ENCODE measurements around the gene SUB1.
"Not testable (repeated sequence)": the region's sequence is repeated elsewhere in the genome, so short reads cannot be mapped to it uniquely, and the experiment has no call there.

The SUB1 gene

GRCh38 chr5:32566319-32567111, 18.8 kb upstream of the SUB1 start:
- no peak for DNase-seq

DNA sequence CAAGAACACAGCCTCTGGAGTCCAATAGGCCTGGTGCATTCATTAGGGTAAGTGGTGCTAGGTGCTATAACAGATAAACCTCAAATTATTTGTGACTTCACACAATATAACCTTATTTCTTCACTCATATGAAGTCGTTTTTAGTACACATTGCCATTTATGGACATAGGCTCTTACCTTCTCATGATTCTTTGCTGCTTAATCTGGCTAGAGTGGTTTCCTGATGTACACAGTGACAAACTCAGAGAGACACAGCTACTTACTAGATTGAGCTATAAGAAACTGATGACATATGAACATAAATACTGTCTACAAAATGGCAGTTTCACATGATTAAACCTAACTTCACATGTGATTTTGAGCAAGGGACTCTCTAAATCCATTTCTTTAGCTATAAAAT, 14.2 kb upstream of the SUB1 start:
- DNase-seq: no peak

GRCh38 chr5:32572778-32573480, 12.4 kb upstream of the SUB1 start:
- DNase-seq: no peak

DNA sequence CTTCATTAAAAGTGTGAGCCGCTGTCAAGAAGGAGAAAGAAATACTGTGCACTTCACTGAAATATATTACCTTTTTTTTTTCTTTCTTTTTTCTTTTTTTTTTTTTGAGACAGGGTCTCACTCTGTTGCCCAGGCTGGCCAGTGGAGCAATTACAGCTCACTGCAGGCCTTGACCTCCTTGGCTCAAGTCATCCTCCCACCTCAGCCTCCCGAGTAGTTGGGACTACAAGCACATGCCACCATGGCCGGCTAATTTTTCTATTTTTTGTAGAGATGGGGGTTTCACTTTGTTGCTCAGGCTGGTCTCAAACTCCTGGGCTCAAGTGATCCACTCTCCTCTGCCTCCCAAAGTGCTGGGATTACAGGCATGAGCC, 11.9 kb upstream of the SUB1 start:
- not testable (repeated sequence) for DNase-seq

DNA sequence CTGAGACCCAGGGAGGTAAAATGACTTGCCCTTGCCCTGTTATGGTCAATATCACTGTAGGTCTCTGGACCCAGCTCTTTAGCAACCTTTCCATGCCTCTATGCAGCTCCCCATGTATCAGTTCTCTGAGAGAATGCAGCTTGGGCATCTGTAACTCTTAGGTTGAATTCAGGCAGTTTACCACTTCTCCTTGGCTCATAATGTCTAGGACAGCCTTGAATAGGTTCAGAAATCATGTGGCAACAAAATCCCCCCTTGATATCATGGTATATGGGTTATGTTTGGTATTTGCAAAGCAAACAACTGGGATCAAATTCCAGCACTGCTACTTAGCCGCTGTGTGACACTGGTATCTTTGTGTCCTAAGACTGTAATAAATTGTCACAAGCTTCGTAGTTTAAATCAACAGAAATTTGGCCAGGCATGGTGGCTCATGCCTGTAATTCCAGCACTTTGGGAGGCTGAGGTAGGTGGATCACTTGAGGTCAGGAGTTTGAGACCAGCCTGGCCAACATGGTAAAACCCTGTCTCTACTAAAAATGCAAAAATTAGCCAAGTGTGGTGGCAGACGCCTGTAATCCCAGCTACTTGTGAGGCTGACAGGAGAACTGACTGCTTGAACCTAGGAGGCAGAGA, 10.7 kb upstream of the SUB1 start:
- no peak for DNase-seq

- no peak for DNase-seq
Measured at GRCh38 chr5:32578363-32578762, 7.0 kb upstream of the SUB1 start.

DNA sequence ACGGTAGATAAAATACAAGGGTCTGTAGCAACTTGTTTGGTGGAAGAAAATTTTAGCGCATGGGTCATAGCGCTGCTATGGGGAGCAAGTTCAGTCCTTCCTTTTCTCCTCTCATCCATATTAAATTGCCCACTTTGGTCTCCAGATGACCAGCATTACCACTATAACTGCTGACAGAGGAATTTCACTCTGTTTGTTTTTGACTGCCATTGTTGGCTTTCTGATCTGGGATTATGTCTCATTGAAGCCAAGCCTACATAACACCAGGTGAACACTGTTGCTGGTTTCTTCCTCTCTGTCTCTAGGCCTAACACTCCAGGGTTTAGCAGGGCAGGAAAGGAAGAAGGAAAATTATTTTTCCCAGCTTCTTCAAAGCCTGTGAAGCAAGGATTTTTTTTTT, 6.6 kb upstream of the SUB1 start:
- no peak for DNase-seq

GRCh38 chr5:32581010-32581785, 4.2 kb upstream of the SUB1 start:
- DNase-seq: no peak

DNA sequence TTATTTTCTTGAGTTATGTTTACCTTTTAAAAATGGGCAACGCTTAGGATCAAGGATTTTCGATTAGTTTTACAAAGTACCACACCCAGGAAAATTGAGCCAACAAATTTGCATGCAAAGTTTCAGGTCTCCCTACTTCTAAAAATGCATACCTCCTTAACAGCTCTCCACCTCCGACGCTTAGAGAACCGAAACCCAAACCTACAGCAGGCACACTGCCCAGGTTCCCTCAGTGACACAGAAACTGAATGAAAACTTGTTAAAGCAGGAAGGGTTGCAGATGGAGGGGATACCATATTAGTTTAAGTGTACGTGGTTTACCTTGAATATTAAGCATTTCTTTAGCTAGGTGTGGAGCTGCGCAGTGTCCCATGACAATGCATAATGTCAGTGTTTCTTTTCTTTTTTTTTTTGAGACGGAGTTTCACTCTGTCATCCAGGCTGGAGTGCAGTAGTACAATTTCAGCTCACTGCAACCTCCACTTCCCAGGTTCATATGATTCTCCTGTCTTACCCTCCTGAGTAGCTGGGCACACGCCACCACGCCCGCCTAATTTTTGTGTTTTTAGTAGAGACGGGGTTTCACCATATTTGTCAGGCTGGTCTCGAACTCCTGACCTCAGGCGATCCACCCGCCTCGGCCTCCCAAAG, 1.6 kb upstream of the SUB1 start:
- no peak for DNase-seq

GRCh38 chr5:32584646-32585045, 711 bp upstream of the SUB1 start:
- DNase-seq: no peak

DNA sequence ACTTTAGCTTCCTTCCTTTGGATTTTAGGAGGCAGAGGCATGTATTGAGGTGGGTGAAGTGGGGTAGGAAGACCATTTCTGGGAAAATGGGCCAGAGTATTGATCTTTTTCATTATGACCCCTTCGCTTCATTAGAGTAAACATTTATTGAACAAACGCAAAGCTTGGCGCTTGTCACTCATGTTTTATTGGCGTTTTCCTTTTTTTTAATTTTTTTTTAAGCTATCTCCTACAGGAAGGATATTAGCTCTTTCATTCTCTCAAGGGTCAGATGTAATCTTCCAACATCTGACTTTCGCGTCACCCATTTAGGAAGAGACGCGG, 273 bp upstream of the SUB1 start:
- no peak for DNase-seq

- no peak for DNase-seq
Measured at GRCh38 chr5:32586276-32586599, 881 bp downstream of the SUB1 start.

- no peak for DNase-seq
Measured at GRCh38 chr5:32587067-32587551, 1.8 kb downstream of the SUB1 start.

GRCh38 chr5:32589416-32589815, 4.1 kb downstream of the SUB1 start:
- no peak for DNase-seq

DNA sequence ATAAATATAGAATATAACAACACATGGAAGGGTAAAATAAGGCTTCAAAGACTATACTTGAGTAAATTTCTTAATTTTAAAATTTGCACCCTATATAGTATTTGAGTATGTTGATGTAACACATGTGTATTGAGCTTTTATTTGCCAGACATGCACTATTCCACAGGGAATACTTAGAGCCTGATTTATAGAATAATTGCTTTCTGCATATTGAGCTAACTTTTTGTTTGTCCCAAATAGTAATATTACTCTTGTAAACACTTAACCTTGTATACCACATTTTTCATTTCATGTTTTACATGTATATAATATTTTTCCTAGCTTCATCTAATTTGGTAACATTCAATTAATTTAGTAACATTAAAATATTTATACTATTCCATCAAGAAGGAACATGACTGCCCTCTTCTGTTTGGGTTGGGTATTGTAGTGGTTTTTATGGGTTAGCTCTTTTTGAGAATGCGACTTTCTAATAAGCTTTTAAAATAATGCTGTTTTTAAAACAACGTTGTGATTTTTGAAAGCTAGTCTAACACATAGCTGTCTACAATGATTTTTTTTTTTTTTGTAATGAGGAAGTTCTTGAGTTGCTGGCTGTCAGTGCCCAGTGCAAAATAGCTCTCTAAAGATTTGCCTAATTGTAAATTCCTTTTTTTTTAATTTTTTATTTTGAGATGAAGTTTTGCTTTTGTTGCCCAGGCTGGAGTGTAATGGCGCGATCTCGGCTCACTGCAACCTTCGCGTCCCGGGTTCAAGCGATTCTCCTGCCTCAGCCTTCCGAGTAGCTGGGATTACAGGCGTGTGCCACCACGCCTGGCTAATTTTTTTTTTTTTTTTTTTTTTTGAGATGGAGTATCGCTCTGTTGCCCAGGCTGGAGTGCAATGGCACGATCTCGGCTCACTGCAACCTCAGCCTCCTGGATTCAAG, 4.8 kb downstream of the SUB1 start:
- DNase-seq: no peak

GRCh38 chr5:32595118-32595517, 9.8 kb downstream of the SUB1 start:
- no peak for DNase-seq

DNA sequence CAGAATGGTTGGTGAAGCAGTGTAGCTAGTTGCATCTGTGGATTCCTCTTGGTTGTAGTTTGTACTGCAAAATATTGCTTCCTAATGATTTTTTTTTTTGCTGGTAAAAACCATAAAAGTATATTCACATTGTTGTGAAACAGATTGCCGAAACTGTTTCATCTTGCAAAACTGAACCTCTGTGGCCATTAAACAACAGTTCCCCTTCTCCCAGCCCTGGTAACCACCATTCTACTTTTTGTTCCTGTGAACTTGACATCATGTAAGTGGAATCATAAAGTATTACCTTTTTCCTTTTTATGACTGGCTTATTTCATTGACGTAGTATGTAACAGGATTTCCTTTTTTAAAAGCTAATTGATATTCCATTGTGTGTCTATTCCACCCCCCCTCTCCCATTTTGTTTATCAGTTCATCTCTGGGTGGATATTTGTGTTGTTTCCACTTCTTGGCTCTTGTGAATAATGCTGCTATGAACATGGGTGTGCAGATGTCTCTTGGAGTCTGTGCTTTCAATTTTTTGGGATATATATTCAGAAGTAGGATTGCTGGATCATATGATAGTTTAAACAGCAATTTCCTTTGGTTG, 11.8 kb downstream of the SUB1 start:
- DNase-seq: no peak

- DNase-seq: no peak
Measured at GRCh38 chr5:32598260-32598937, 13.0 kb downstream of the SUB1 start.

DNA sequence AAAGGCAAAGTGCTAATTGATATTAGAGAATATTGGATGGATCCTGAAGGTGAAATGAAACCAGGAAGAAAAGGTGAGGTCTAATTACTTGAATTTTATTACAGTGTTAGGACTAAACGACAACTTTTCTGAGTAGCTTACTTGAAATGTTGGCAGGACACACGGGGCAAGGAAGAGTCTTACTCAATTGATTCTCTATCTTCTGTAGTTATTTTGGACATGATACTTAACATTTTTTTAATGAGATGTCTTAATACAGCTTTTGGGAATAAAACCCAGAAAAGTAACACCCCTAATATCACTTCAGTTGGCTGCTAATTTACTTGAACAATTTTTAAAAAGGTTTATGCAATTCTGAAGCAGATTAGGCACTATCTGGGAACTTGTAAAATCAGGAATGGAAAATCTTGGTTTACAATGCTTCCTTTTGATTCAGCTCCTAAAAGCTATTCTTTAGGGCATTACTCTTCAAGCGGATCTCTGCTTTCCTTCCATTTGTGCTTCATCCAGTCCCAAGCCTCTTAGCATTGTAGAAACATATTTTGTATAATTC, 13.7 kb downstream of the SUB1 start:
- DNase-seq: no peak

GRCh38 chr5:32600054-32600622, 14.8 kb downstream of the SUB1 start:
- DNase-seq: peak; percentile 47

Data from T1000 (cell line).